GM23248 (cell line): ENCODE results near the gene NENF.

Source experiments
- EZH2 ChIP-seq: fragments of 200-600 bp; sonication (generic); IDR thresholded peaks from 2 replicates; pipeline ENCODE4 v1.6.1; 2018; ENCODE audit warnings: antibody characterized with exemption, mild to moderate bottlenecking; ENCODE audit not compliant: insufficient read depth, poor library complexity, severe bottlenecking
- EZH2phosphoT487 ChIP-seq: fragments of 200-600 bp; sonication (generic); IDR thresholded peaks from 2 replicates; pipeline ENCODE4 v1.6.1; 2018; ENCODE audit warnings: antibody characterized with exemption, moderate library complexity, mild to moderate bottlenecking, low read depth; ENCODE audit not compliant: insufficient read depth

DNA sequence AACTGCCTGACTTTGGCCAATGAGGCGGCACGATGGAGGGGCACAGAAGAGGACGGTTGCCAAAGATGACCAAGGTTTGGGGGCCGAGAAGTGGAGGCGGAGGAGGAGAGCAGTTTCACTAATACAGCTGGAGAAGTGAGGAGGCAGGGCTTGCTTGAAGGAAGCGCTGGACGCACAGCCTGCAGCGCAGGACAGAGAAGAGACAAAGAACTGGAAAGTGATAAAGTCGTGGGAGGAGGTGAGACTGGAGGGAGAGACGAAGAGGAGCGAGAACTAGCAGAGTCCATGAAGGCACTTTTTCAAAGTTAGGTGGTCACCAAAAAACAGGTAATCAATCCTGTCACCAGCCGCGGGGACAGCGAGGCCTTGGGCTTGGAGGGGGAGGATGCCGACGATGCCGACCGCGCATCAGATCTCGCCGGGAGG, 18.8 kb upstream of the NENF start:
- no peak for TF ChIP-seq EZH2
- no peak for TF ChIP-seq EZH2phosphoT487
